Measurements from ENCODE around the gene C1D. TPM values are rescaled to one million over a fixed set of nuclear protein-coding genes. Genes with fewer than 3 reads are reported as not detected.

C1D gene, protein sequence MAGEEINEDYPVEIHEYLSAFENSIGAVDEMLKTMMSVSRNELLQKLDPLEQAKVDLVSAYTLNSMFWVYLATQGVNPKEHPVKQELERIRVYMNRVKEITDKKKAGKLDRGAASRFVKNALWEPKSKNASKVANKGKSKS
- 10 to 100 TPM; 28.1 to 35.0 TPM for total RNA-seq

DNA sequence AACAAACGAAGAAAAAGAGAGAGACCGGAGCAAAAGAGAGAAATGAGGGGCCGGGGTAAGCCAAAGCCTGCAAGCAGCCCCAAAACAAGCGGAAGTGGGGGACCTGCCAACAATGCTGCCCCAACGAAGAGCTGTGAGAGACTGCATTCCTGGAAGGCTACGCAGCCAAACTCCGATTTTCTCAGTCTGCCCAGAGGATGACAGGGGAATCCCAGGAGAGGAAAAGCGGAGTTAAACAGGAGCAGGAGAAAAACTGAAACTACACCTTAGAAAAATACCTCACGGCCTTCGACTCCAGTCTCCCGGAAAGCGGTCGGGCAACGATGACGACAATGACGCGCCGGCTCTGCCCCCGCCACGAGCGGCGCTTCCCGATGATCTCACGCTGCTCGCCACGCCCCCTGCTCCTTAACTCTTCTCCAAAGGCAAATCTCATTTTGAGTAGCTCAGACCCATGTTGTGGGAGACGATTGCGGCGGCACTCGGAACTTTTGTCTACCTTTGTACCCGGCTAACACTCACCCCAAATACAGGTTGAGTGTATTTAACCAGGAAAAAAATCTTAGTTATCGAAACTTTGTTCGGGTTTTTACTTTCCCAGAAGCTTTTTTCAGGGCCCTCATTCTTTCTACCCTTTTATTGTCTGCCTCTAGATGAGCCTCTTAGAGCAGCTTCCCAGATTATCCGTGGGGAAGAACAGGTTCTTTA, at the start of gene C1D:
Gene C1D (minus strand): TSS at position 325 of the 708 bp plus-strand sequence. CDS start 15,694 bp downstream, outside the sequence.
- Mint-ChIP-seq H3K36me3 (ENCODE audit: low read depth) (no peaks in the 10 kb centered on the region), H3K27me3 (no peaks in the 10 kb centered on the region), H3K4me3 (peak within 1 kb of the TSS; percentile 90), H3K9me3 (no peaks in the 10 kb centered on the region), H3K27ac (peak within 1 kb of the TSS; percentile 95), H3K4me1 (ENCODE audit: low read depth) (peaks cover 34% of the 10 kb centered on the region)
- POLR2A ChIA-PET, result interaction anchor here (1.1 to 1.5 kb wide), 2 partner anchors 10 to 28 kb away, joined by 3 read pairs; no protein-coding TSS in a partner anchor
- peak; percentile 92 for ATAC-seq
- DNase-seq, result peak; percentile 95
- intact Hi-C loops (cut with micrococcal nuclease), result no loop called here
- TF ChIP-seq, protein P1, sequence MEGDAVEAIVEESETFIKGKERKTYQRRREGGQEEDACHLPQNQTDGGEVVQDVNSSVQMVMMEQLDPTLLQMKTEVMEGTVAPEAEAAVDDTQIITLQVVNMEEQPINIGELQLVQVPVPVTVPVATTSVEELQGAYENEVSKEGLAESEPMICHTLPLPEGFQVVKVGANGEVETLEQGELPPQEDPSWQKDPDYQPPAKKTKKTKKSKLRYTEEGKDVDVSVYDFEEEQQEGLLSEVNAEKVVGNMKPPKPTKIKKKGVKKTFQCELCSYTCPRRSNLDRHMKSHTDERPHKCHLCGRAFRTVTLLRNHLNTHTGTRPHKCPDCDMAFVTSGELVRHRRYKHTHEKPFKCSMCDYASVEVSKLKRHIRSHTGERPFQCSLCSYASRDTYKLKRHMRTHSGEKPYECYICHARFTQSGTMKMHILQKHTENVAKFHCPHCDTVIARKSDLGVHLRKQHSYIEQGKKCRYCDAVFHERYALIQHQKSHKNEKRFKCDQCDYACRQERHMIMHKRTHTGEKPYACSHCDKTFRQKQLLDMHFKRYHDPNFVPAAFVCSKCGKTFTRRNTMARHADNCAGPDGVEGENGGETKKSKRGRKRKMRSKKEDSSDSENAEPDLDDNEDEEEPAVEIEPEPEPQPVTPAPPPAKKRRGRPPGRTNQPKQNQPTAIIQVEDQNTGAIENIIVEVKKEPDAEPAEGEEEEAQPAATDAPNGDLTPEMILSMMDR (IDR thresholded peaks at IDR 0.05), result no peak
- CTCF ChIA-PET, result interaction anchor here (1.1 to 1.9 kb wide), 5 partner anchors 59 to 379 kb away, joined by 3 to 7 read pairs (median 4); no protein-coding TSS in a partner anchor

- intact Hi-C loops (cut with micrococcal nuclease), result no loop called here
- Mint-ChIP-seq H3K27ac (no peak overlapping the region), H3K27me3 (no peaks in the 10 kb centered on the region), H3K4me1 (ENCODE audit: low read depth) (no peaks in the 10 kb centered on the region), H3K36me3 (ENCODE audit: low read depth) (peaks cover 5% of the 10 kb centered on the region), H3K4me3 (no peak overlapping the region), H3K9me3 (peaks cover 7% of the 10 kb centered on the region)
- ChIA-PET CTCF (interaction anchor here (0.9 to 4.8 kb wide), 3 partner anchors 13 to 182 kb away, joined by 3 to 21 read pairs (median 3); no protein-coding TSS in a partner anchor), POLR2A (no interaction called here)
- DNase-seq (no peak), ATAC-seq (no peak)
- TF ChIP-seq, protein P1 (IDR thresholded peaks at IDR 0.05), result no peak
Measured at GRCh38 chr2:68110102-68110501, 47.3 kb upstream of the C1D start.

GRCh38 chr2:68108120-68108519, 45.3 kb upstream of the C1D start:
- H3K36me3 Mint-ChIP-seq (ENCODE audit: low read depth), result peaks cover 5% of the 10 kb centered on the region
- H3K9me3 Mint-ChIP-seq, result peaks cover 11% of the 10 kb centered on the region
- no peak overlapping the region for H3K27ac Mint-ChIP-seq
- no peak for ATAC-seq
- H3K4me1 Mint-ChIP-seq (ENCODE audit: low read depth), result no peaks in the 10 kb centered on the region
- DNase-seq, result no peak
- CTCF ChIA-PET, result interaction anchor here (1.6 to 4.8 kb wide), 2 partner anchors 15 to 174 kb away, joined by 3 to 21 read pairs; no protein-coding TSS in a partner anchor
- H3K4me3 Mint-ChIP-seq, result no peak overlapping the region
- POLR2A ChIA-PET, result no interaction called here
- TF ChIP-seq, protein P1 (IDR thresholded peaks at IDR 0.05), result no peak
- no peaks in the 10 kb centered on the region for H3K27me3 Mint-ChIP-seq
- intact Hi-C loops (cut with micrococcal nuclease), result no loop called here

- ChIA-PET POLR2A (no interaction called here), CTCF (interaction anchor here (4.8 kb wide), 1 partner anchor 15 kb away, joined by 21 read pairs; no protein-coding TSS in a partner anchor)
- no peak for DNase-seq
- no peaks in the 10 kb centered on the region for H3K4me1 Mint-ChIP-seq (ENCODE audit: low read depth)
- no peak overlapping the region for H3K27ac Mint-ChIP-seq
- intact Hi-C loops (cut with micrococcal nuclease), result no loop called here
- no peaks in the 10 kb centered on the region for H3K27me3 Mint-ChIP-seq
- H3K4me3 Mint-ChIP-seq, result no peak overlapping the region
- ATAC-seq, result no peak
- TF ChIP-seq, protein P1 (IDR thresholded peaks at IDR 0.05), result no peak
- peaks cover 11% of the 10 kb centered on the region for H3K9me3 Mint-ChIP-seq
- peaks cover 5% of the 10 kb centered on the region for H3K36me3 Mint-ChIP-seq (ENCODE audit: low read depth)
Measured at GRCh38 chr2:68107475-68107874, 44.7 kb upstream of the C1D start.
